Smooth muscle cell (in vitro differentiated cells): Measurements from ENCODE around the gene SYT7. TPM values are rescaled to one million over a fixed set of nuclear protein-coding genes. Genes with fewer than 3 reads are reported as not detected.

Experiments
- DNase-seq: peaks from one replicate; lab custom pipeline; 2025; ENCODE audit not compliant: unreplicated experiment; lab: John Stamatoyannopoulos, UW
- H2AFZ ChIP-seq: fragments of 200-600 bp; sonication (generic); 2 replicates; pipeline ENCODE4 v1.6.0; 2016; ENCODE audit warnings: antibody characterized with exemption, low read depth, mild to moderate bottlenecking
- H3F3A ChIP-seq: fragments of 200-600 bp; sonication (generic); 2 replicates; pipeline ENCODE4 v1.6.0; 2017; ENCODE audit warnings: antibody characterized with exemption, low read depth
- H3K27ac ChIP-seq: fragments of 200-600 bp; sonication (generic); 2 replicates; pipeline ENCODE4 v1.5.1; 2016; ENCODE audit warnings: low read depth, mild to moderate bottlenecking
- H3K27me3 ChIP-seq: fragments of 200-600 bp; sonication (generic); 2 replicates; pipeline ENCODE4 v1.6.1; 2016; ENCODE audit warnings: low read depth, mild to moderate bottlenecking
- H3K36me3 ChIP-seq: fragments of 200-600 bp; sonication (generic); 2 replicates; pipeline ENCODE4 v1.5.1; 2016; ENCODE audit warnings: low read depth
- H3K4me1 ChIP-seq: fragments of 200-600 bp; sonication (generic); 2 replicates; pipeline ENCODE4 v1.5.1; 2016; ENCODE audit warnings: low read depth
- H3K4me2 ChIP-seq: fragments of 200-600 bp; sonication (generic); 2 replicates; pipeline ENCODE4 v1.6.0; 2016; ENCODE audit warnings: mild to moderate bottlenecking
- H3K4me3 ChIP-seq: fragments of 200-600 bp; sonication (generic); 2 replicates; pipeline ENCODE4 v1.5.1; 2016; ENCODE audit warnings: mild to moderate bottlenecking
- H3K79me2 ChIP-seq: fragments of 200-600 bp; sonication (generic); 2 replicates; pipeline ENCODE4 v1.6.0; 2016; ENCODE audit warnings: low read depth, mild to moderate bottlenecking
- H3K9ac ChIP-seq: fragments of 200-600 bp; sonication (generic); 2 replicates; pipeline ENCODE4 v1.6.0; 2016; ENCODE audit warnings: low read depth
- H3K9me3 ChIP-seq: fragments of 200-600 bp; sonication (generic); replicated peaks from 2 replicates; pipeline ENCODE4 v1.5.1; 2016; ENCODE audit warnings: low read depth
- H4K20me1 ChIP-seq: fragments of 200-600 bp; sonication (generic); 2 replicates; pipeline ENCODE4 v1.6.0; 2016; ENCODE audit warnings: low read depth
- WGBS: methylation state at CpG from one replicate; pipeline ENCODE4 v1.1.7; 2016; ENCODE audit warnings: low lambda C conversion rate; 5-methylcytosine and 5-hydroxymethylcytosine counted together
- polyA plus RNA-seq: library from polyadenylated mRNA; unstranded; fragments of >200 nt; fragmentation: Nextera tagmentation; extraction: Ambion mirVana; gene quantifications from 2 replicates; pipeline ENCODE4 v1.2.1, GENCODE V29; 2016
- total RNA-seq: library from RNA; depleted of rRNA; stranded (reverse); fragments of >200 nt; gene quantifications from 2 replicates; pipeline ENCODE4 v1.2.3, GENCODE V29; 2014
- TF ChIP-seq, protein P1 (sequence below): fragments of 200-600 bp; sonication (generic); IDR thresholded peaks from 2 replicates; pipeline ENCODE4 v1.5.1; 2017; ENCODE audit warnings: borderline replicate concordance, mild to moderate bottlenecking, antibody characterized with exemption; ENCODE audit not compliant: insufficient read depth, poor library complexity, severe bottlenecking

SYT7 gene
- total and polyA plus RNA-seq, 2 experiments from 2014 or later = 0.79 to 4.0 TPM

DNA sequence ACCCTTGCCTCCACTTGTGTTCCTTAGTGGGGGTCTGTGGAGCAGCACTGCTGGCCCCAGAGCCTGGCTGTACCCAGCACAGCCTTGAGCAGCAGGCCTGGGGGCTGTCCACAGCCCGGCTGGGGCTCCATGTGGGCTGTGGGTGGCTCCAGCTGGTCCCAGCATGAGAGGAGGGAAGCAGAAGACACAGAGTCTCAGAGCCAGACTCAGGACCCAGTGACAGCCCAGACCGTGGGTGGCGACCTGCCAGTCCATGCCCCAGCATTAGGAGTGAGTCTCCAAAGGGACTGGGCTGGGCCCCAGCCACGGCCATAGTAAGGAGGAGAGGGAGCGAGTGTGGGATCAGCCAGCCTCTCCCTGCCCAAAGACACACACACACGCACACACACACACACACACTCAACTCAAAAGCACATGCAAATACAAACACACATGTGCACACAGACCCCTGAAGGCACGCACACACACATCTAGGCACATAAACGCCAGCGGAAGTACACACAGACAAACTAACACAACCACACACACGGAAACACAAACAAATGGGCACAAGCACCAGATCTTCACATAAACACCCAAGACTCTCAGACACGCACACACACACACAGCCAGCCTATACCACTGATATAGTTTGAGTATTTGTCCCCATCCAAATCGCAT, 89.0 kb downstream of the SYT7 start:
- Histone ChIP-seq H3K27me3 (no peaks in the 10 kb centered on the region), H3K4me3 (no peak overlapping the region), H3K9me3 (no peaks in the 10 kb centered on the region), H3K4me2 (no peak overlapping the region), H3K79me2 (no peaks in the 10 kb centered on the region), H3K4me1 (peaks cover 10% of the 10 kb centered on the region), H2AFZ (no peak overlapping the region), H3K36me3 (no peaks in the 10 kb centered on the region), H3K9ac (no peak overlapping the region), H4K20me1 (no peaks in the 10 kb centered on the region), H3F3A (no peaks in the 10 kb centered on the region), H3K27ac (no peak overlapping the region)
- WGBS = 90% methylated on average over 12 of the region's 12 CpGs
- no peak for DNase-seq
- TF ChIP-seq, protein P1, sequence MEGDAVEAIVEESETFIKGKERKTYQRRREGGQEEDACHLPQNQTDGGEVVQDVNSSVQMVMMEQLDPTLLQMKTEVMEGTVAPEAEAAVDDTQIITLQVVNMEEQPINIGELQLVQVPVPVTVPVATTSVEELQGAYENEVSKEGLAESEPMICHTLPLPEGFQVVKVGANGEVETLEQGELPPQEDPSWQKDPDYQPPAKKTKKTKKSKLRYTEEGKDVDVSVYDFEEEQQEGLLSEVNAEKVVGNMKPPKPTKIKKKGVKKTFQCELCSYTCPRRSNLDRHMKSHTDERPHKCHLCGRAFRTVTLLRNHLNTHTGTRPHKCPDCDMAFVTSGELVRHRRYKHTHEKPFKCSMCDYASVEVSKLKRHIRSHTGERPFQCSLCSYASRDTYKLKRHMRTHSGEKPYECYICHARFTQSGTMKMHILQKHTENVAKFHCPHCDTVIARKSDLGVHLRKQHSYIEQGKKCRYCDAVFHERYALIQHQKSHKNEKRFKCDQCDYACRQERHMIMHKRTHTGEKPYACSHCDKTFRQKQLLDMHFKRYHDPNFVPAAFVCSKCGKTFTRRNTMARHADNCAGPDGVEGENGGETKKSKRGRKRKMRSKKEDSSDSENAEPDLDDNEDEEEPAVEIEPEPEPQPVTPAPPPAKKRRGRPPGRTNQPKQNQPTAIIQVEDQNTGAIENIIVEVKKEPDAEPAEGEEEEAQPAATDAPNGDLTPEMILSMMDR = no peak

DNA sequence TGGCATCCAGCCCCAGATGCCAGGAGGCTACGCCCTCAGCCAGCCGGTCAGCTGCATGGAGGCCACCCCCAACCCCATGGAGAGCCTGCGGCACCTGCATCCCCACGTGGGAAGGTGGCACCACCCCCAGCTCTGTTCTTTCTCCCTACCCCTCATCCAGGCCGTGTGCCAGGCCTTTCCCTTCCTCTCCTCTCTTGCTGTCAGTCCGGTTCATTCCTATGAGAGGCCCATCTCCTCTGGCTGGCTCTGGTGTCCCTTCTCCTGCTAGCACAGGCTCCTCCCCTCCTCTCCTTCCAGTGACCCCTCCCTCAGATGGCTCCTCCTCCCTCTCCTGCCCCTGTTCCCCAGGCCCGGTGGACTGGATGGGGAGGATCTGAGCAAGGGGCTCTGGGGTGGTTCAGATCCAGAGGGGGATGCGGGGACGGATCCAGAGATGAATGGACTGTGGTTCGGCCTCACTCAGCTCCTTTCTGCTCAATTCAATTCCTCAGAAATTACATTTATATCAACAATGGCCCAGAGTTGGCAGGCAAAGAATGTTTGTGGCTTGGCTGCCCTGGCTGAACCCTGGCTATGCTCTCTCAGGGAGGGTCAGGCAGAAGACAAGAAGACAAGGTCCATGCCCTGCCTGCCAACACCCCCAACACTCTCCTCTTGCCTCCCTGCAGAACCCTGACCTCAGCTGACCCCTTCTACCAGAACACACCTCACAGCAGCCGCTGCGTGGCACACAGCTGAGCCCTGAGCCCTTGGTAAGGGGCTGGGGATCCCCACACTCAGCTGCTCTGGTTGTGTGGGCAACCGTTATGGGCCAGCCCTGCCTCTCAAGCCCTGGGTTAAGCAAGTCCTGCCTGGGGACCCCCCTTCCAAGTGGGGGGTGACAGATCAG, 90.8 kb downstream of the SYT7 start:
- H2AFZ ChIP-seq = no peak overlapping the region
- H3K4me2 ChIP-seq = no peak overlapping the region
- H3K9me3 ChIP-seq = no peaks in the 10 kb centered on the region
- no peak overlapping the region for H3K27ac ChIP-seq
- TF ChIP-seq, protein P1 = no peak
- H3K36me3 ChIP-seq = no peaks in the 10 kb centered on the region
- no peak overlapping the region for H3K9ac ChIP-seq
- peaks cover 10% of the 10 kb centered on the region for H3K4me1 ChIP-seq
- H3K4me3 ChIP-seq = no peak overlapping the region
- H3F3A ChIP-seq = no peaks in the 10 kb centered on the region
- H4K20me1 ChIP-seq = no peaks in the 10 kb centered on the region
- no peak for DNase-seq
- 70% methylated on average over 13 of the region's 13 CpGs for WGBS
- no peaks in the 10 kb centered on the region for H3K27me3 ChIP-seq
- no peaks in the 10 kb centered on the region for H3K79me2 ChIP-seq

DNA sequence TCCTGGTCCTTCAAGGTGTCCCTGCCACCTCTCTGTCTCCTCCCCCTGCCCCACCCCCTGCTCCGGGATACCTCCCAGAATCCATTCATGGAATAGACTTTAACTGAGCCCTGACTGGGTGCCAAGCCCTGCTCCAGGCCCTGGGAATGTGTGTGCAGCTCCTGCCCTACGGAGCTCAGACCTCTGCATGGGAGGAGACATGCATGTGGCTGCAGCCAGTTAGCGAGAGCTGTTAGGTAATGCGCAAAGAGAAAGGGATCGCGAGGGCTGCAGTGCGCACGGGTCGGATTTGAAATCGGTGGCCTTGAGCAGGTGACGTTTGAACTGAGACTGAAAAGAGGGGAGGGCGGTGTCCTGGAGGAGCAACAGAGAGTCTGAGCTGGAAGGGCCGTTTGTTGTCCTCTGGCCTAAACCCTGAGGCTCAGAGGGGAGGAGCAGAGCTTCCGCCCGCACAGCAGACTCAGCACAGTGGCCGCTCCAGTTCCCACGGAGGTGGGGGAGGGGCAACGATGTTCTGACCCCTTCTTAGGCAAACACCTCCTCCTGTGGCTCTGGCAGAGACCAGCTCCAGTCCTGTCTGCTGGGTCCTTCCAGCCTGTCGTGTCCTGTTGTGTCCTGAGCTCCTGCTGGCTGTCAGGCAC, 92.1 kb downstream of the SYT7 start:
- H4K20me1 ChIP-seq = no peaks in the 10 kb centered on the region
- no peak overlapping the region for H3K9ac ChIP-seq
- H3K4me1 ChIP-seq = peaks cover 10% of the 10 kb centered on the region
- WGBS = 21% methylated on average over 19 of the region's 19 CpGs
- no peak for DNase-seq
- H3K4me3 ChIP-seq = peak overlapping the region; percentile 13
- H3K4me2 ChIP-seq = peak overlapping the region; percentile 75
- H3K79me2 ChIP-seq = no peaks in the 10 kb centered on the region
- no peaks in the 10 kb centered on the region for H3K27me3 ChIP-seq
- H3K9me3 ChIP-seq = no peaks in the 10 kb centered on the region
- no peaks in the 10 kb centered on the region for H3K36me3 ChIP-seq
- no peak overlapping the region for H3K27ac ChIP-seq
- no peaks in the 10 kb centered on the region for H3F3A ChIP-seq
- H2AFZ ChIP-seq = no peak overlapping the region
- TF ChIP-seq, protein P1 = no peak
